WTC11 (cell line): ENCODE results near the gene LRRC8D.

Experiments
- TF ChIP-seq, protein P1 (sequence below): sonication (generic); formaldehyde crosslinking; IDR thresholded peaks from 2 replicates; pipeline ENCODE4 v1.8.0; 2022; ENCODE audit warnings: mild to moderate bottlenecking, missing genetic modification reagents
- TF ChIP-seq, protein P2 (sequence below): fragments of 200-600 bp; IDR thresholded peaks from 2 replicates; pipeline ENCODE4 v1.8.0; 2022; ENCODE audit warnings: antibody characterized with exemption
- TF ChIP-seq, protein P3 (sequence below): sonication (generic); formaldehyde crosslinking; IDR thresholded peaks from 2 replicates; pipeline ENCODE4 v1.8.1; 2023; ENCODE audit warnings: mild to moderate bottlenecking, missing genetic modification reagents, moderate library complexity

DNA sequence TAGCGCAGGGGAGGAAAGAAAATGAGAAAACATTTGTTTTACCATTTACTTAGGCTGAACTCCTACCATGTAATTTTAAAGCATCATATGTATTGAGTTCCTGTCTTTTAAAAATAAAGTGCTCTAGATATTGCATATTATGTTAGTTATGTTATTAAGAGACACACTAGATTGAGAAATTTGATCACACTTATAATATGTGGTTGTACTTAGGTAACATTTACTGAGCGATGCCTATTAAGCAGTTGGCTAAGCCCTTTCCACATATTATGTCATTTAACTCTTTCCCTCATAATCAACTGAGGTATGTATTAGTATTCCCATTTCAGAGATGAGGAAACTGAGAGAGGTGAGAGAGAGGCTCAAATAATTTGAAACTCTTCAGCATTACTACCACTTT lies 4.5 kb upstream of the LRRC8D start:
- TF ChIP-seq, protein P1, sequence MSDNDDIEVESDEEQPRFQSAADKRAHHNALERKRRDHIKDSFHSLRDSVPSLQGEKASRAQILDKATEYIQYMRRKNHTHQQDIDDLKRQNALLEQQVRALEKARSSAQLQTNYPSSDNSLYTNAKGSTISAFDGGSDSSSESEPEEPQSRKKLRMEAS = no peak
- TF ChIP-seq, protein P2, sequence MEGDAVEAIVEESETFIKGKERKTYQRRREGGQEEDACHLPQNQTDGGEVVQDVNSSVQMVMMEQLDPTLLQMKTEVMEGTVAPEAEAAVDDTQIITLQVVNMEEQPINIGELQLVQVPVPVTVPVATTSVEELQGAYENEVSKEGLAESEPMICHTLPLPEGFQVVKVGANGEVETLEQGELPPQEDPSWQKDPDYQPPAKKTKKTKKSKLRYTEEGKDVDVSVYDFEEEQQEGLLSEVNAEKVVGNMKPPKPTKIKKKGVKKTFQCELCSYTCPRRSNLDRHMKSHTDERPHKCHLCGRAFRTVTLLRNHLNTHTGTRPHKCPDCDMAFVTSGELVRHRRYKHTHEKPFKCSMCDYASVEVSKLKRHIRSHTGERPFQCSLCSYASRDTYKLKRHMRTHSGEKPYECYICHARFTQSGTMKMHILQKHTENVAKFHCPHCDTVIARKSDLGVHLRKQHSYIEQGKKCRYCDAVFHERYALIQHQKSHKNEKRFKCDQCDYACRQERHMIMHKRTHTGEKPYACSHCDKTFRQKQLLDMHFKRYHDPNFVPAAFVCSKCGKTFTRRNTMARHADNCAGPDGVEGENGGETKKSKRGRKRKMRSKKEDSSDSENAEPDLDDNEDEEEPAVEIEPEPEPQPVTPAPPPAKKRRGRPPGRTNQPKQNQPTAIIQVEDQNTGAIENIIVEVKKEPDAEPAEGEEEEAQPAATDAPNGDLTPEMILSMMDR = no peak
- TF ChIP-seq, protein P3, sequence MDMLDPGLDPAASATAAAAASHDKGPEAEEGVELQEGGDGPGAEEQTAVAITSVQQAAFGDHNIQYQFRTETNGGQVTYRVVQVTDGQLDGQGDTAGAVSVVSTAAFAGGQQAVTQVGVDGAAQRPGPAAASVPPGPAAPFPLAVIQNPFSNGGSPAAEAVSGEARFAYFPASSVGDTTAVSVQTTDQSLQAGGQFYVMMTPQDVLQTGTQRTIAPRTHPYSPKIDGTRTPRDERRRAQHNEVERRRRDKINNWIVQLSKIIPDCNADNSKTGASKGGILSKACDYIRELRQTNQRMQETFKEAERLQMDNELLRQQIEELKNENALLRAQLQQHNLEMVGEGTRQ (CRISPR knock-in tag) = no peak
